ENCODE data around the gene ARHGEF10L.

The ARHGEF10L gene

GRCh38 chr1:17679856-17680255, 140.4 kb downstream of the ARHGEF10L start:
- DNase-seq (ENCODE audit: low read depth), result no peak

- no peak for DNase-seq (ENCODE audit: low read depth)
Observed at GRCh38 chr1:17680308-17680707, 140.8 kb downstream of the ARHGEF10L start.

- no peak for DNase-seq (ENCODE audit: low read depth)
Observed at GRCh38 chr1:17682400-17682799, 142.9 kb downstream of the ARHGEF10L start.

- DNase-seq (ENCODE audit: low read depth), result no peak
Observed at GRCh38 chr1:17683598-17683997, 144.1 kb downstream of the ARHGEF10L start.

GRCh38 chr1:17684810-17685209, 145.3 kb downstream of the ARHGEF10L start:
- DNase-seq (ENCODE audit: low read depth), result no peak

GRCh38 chr1:17686258-17686657, 146.8 kb downstream of the ARHGEF10L start:
- no peak for DNase-seq (ENCODE audit: low read depth)

- DNase-seq (ENCODE audit: low read depth), result peak; percentile 10
Observed at GRCh38 chr1:17687145-17687544, 147.6 kb downstream of the ARHGEF10L start.

- DNase-seq (ENCODE audit: low read depth), result no peak
Observed at GRCh38 chr1:17688217-17688810, 148.8 kb downstream of the ARHGEF10L start.

- no peak for DNase-seq (ENCODE audit: low read depth)
Observed at GRCh38 chr1:17689011-17689410, 149.5 kb downstream of the ARHGEF10L start.

- no peak for DNase-seq (ENCODE audit: low read depth)
Observed at GRCh38 chr1:17690906-17691634, 151.6 kb downstream of the ARHGEF10L start.

- no peak for DNase-seq (ENCODE audit: low read depth)
Observed at GRCh38 chr1:17692645-17693044, 153.1 kb downstream of the ARHGEF10L start.

- DNase-seq (ENCODE audit: low read depth), result peak; percentile 23
Observed at GRCh38 chr1:17696417-17697301, 157.2 kb downstream of the ARHGEF10L start.

GRCh38 chr1:17697458-17697857, 158.0 kb downstream of the ARHGEF10L start:
- no peak for DNase-seq (ENCODE audit: low read depth)

- DNase-seq (ENCODE audit: low read depth), result no peak
Observed at GRCh38 chr1:17699581-17699980, 160.1 kb downstream of the ARHGEF10L start.

- DNase-seq (ENCODE audit: low read depth), result no peak
Observed at GRCh38 chr1:17700945-17701810, 161.7 kb downstream of the ARHGEF10L start.

GRCh38 chr1:17704176-17704575, 164.7 kb downstream of the ARHGEF10L start:
- no peak for DNase-seq (ENCODE audit: low read depth)

- DNase-seq (ENCODE audit: low read depth), result no peak
Observed at GRCh38 chr1:17706445-17706844, 166.9 kb downstream of the ARHGEF10L start.

GRCh38 chr1:17709981-17710380, 170.5 kb downstream of the ARHGEF10L start:
- DNase-seq (ENCODE audit: low read depth), result no peak

GRCh38 chr1:17710889-17711576, 171.5 kb downstream of the ARHGEF10L start:
- no peak for DNase-seq (ENCODE audit: low read depth)

- no peak for DNase-seq (ENCODE audit: low read depth)
Observed at GRCh38 chr1:17711577-17711910, 172.0 kb downstream of the ARHGEF10L start.

- no peak for DNase-seq (ENCODE audit: low read depth)
Observed at GRCh38 chr1:17711941-17712340, 172.4 kb downstream of the ARHGEF10L start.

Data from GM04503 (cell line).